Duodenal mucosa (tissue), 2 donors: ENCODE results near the gene RHOB.
"Not testable (repeated sequence)": the region's sequence is repeated elsewhere in the genome, so short reads cannot be mapped to it uniquely, and the experiment has no call there.

Source experiments
- H3K27ac ChIP-seq: one replicate; pipeline ENCODE4 v1.7.0; 2013; ENCODE audit warnings: low read depth, low read length
- H3K27me3 ChIP-seq, 2 donors: one replicate each; pipeline ENCODE4 v1.7.0; 2013; ENCODE audit warnings: low read length in 2 of 2, control low read depth in 1 of 2; ENCODE audit not compliant: insufficient read depth in 2 of 2, control insufficient read depth in 1 of 2
- H3K36me3 ChIP-seq, 2 donors: one replicate each; pipeline ENCODE4 v1.7.0; 2013; ENCODE audit warnings: low read length in 2 of 2, control low read depth in 1 of 2; ENCODE audit not compliant: insufficient read depth in 2 of 2, control insufficient read depth in 1 of 2
- H3K4me1 ChIP-seq, 2 donors: one replicate each; pipeline ENCODE4 v1.7.0; 2013; ENCODE audit warnings: low read length in 2 of 2, control low read depth in 1 of 2; ENCODE audit not compliant: insufficient read depth in 2 of 2, control insufficient read depth in 1 of 2
- H3K4me3 ChIP-seq, 2 donors: one replicate each; pipeline ENCODE4 v1.7.0; 2013; ENCODE audit warnings: low read length in 2 of 2, low read depth in 1 of 2
- H3K9ac ChIP-seq, 2 donors: one replicate each; pipeline ENCODE4 v1.7.0; 2013; ENCODE audit warnings: low read length in 2 of 2, low read depth in 1 of 2
- H3K9me3 ChIP-seq, 2 donors: one replicate each; pipeline ENCODE4 v1.7.0; 2013; ENCODE audit warnings: low read length in 2 of 2, control low read depth in 1 of 2; ENCODE audit not compliant: control insufficient read depth in 1 of 2

Gene RHOB

DNA sequence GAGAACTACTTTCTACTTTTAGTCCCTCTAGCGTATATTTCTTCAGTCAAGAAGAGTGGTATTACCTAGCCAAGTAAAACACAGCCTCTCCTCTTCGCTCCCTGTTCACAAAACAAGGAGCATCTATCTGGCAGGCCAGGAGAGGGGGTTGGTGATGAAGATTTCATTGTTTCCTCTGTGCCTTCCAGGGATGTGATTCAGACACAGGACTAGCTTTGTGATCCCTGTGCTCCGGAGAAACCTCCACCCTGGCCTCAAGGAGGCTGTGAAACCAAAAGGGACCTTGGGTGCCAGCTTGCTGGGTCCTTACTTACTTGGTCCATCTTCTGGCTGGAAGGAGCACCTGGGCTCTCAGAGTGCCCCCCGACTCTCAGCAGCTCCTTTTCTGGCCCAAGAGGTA, 5.7 kb downstream of the RHOB start:
- Histone ChIP-seq H3K4me3 (no peak overlapping the region), H3K27me3 (peaks cover 0 to 4% of the 10 kb centered on the region in 2 donors), H3K27ac (no peak overlapping the region), H3K36me3 (no peaks in the 10 kb centered on the region), H3K9ac (no peak overlapping the region), H3K9me3 (no peaks in the 10 kb centered on the region), H3K4me1 (peaks cover 12 to 19% of the 10 kb centered on the region in 2 donors)

DNA sequence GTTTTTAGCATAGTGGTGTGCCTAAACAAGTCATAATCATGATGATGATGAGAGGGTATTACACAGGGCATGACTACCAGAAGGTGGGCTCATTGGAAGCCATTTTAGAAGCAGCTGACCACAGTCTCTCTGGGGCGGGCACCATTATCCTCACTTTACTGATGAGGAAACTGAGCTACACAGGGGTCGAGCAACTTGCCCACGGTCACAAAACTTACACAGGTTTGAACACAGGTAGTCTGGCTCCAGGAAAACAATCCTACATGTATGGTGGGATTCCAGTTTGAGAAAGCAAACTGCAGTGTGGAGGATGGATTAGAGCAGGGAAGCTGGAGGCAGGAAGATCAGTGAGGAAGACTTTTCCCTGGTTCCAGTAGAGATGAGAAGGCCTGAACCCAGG, 6.2 kb downstream of the RHOB start:
- Histone ChIP-seq H3K9ac (no peak overlapping the region), H3K36me3 (no peaks in the 10 kb centered on the region), H3K4me3 (no peak overlapping the region), H3K4me1 (peaks cover 7 to 14% of the 10 kb centered on the region in 2 donors), H3K27me3 (no peaks in the 10 kb centered on the region), H3K27ac (no peak overlapping the region), H3K9me3 (no peaks in the 10 kb centered on the region)

DNA sequence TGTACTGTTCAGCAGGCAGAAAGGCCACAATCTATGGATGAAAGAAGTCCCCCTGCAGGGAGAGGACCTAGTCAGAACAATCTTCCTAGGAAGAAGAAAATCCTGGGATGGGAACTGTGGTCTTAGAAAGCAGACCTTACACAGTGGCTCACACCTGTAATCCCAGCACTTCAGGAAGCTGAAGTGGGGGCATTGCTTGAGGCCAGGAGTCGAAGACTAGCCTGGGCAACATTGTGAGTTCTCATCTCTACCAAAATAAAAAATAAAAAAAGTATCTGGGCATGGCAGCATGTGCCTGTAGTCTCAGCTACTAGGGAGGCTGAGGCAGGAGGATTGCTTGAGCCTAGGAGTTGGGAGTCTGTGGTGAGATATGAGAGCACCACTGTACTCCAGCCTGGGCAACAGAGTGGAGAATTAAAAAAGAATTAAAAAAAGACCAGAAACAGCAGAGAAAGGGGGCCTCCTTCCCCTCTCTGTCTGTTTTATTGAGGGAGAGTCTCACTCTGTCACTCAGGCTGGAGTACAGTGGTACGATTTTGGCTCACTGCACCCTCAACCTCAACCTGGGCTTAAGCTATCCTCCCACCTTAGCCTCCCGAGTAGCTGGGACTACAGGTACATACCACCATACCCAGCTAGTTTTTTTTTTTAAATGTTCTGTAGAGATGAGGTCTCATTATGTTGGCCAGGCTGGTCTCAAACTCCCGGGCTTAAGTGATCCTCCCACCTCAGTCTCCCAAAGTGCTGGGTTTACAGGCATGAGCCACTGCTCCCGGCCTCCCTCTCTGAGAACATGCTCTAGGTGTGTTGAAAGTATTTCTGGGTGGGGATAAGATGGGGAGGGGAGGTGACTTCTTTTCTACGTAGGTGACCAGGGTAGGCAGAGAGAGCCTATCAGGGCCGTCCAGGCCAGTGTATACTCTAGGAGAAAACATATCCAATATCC, 7.4 kb downstream of the RHOB start:
- no peaks in the 10 kb centered on the region for H3K27me3 ChIP-seq
- no peak overlapping the region for H3K9ac ChIP-seq
- no peak overlapping the region for H3K27ac ChIP-seq
- peaks cover 6 to 12% of the 10 kb centered on the region in 2 donors for H3K4me1 ChIP-seq
- H3K4me3 ChIP-seq = no peak overlapping the region
- no peaks in the 10 kb centered on the region for H3K9me3 ChIP-seq
- no peaks in the 10 kb centered on the region for H3K36me3 ChIP-seq

DNA sequence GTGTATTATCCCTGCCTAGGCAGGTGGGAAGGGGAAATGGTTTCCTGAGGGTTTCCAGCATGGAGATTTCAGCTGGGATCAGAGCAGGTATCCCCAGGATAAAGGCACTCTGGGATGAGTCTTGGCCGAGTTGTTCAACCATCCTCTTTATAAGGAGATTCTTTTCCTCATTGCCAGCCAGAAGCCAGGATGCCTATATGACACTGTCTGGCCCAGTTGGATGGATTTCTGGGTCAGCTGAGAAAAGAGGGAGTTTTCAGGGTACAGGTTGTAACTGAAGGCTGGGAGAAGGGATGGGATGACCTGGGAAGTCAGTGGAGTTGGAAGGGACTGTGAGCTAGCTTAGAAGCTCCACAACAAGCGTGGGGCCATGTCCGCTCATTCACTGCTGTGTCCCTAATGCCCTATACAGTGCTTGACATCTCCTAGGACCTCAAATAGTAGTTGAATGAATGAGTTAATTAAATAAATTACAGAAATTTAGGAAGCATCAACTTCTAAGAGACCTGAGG, 8.3 kb downstream of the RHOB start:
- Histone ChIP-seq H3K4me3 (no peak overlapping the region), H3K27me3 (no peaks in the 10 kb centered on the region), H3K36me3 (no peaks in the 10 kb centered on the region), H3K9me3 (no peaks in the 10 kb centered on the region), H3K27ac (no peak overlapping the region), H3K9ac (no peak overlapping the region), H3K4me1 (peaks cover 3% of the 10 kb centered on the region in 2 donors)

DNA sequence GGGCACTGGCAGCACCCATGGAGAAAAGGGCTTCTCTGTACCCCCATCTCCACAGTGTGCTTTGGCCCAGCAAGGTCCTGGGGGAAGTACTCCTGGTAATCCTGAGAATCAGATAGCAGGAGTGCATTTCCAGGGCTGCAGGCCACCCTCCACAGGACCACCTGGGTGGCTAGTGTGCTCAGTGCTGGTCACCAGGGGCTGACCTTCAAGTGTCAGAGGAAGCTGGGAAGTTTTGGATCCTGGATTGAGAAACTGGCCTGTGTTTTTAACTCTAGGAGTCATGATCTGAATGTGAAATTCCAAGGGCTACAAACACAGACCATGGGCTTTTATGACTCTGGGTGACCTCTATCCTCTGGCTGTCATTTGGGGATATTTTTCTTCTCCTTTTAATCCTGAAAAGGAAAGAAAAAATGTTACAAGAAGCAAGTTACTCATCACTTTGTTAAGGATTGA, 9.3 kb downstream of the RHOB start:
- Histone ChIP-seq H3K9me3 (no peaks in the 10 kb centered on the region), H3K4me1 (no peaks in the 10 kb centered on the region), H3K27ac (no peak overlapping the region), H3K9ac (no peak overlapping the region), H3K36me3 (no peaks in the 10 kb centered on the region), H3K27me3 (no peaks in the 10 kb centered on the region), H3K4me3 (no peak overlapping the region)

DNA sequence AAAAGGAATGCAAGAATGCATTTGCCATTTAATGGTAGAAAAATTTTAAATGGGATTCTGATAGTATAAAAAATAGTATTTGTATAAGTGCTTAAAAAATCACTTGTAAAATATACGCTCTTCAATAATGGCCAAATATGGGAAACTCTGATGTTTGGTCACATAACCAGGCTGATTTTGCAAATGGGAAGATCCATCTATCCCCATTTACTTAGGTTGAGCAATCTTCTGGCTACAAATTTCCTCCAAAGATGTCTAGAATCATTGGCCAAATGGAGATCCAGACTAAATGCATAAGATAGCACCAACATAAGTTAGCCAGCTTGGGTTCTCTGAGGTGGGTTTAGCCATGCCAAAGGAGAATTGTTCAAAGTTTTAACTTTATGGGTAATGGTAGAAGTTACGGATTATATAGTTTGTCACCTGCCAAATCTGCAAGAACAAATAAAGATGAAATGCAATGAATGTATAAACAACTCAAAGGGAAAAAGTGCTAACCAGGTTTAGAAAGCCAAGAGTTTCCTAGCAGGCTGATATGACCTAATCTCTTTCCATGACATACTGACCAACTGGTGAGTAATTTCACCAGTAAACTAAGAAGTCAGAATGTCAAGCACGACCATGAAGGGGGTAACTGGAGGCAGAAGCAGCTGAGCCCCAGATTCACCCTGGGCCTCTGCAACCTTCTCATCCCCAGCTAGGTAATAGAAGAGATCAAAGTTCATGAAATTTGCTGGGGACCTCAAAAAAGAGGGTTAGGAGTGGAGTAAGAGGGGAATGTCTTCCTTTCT, 10.0 kb downstream of the RHOB start:
- H3K9ac ChIP-seq = no peak overlapping the region
- H3K9me3 ChIP-seq = no peaks in the 10 kb centered on the region
- H3K4me3 ChIP-seq = no peak overlapping the region
- H3K27ac ChIP-seq = no peak overlapping the region
- no peaks in the 10 kb centered on the region for H3K27me3 ChIP-seq
- no peaks in the 10 kb centered on the region for H3K36me3 ChIP-seq
- H3K4me1 ChIP-seq = no peaks in the 10 kb centered on the region

DNA sequence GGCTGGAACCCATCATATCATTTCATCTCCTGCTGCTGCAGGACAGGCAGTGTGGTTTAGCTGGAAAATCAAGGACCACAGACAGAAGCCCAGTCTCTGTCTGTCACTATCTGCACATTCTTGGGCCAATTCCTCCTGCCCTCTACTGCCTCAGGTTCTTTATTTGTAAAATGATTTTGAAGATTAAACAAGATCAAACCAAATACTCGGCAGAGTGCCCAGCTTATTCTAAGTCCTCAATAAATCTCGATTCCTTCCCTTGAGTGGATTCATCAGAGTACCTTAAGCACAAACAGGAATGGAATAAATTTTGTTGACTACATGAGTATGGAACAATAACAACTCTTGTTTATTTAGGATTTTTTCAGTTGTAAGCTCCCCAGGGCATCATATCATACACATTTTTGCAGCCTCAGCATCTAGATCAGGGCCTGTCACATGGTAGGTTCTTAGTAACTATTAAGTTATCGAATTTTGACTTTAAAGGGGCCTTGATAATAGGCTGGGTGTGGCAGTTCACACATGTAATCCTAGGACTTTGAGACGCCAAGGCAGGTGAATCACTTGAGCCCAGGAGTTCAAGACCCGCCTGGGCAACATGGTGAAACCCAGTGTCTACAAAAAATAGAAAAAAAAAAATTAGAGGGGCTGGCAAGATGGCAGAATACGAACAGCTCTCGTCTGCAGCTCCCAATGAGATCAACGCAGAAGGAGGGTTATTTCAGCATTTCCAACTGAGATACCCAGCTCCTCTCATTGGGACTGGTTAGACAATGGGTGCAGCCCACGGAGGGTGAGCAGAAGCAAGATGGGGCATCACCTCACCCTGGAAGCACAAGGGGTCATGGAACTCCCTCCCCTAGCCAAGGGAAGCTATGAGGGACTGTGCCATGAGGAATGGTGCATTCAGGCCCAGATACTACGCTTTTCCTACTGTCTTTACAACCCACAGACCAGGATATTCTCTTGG, 11.1 kb downstream of the RHOB start:
- Histone ChIP-seq H3K4me3 (no peak overlapping the region), H3K27ac (no peak overlapping the region)

DNA sequence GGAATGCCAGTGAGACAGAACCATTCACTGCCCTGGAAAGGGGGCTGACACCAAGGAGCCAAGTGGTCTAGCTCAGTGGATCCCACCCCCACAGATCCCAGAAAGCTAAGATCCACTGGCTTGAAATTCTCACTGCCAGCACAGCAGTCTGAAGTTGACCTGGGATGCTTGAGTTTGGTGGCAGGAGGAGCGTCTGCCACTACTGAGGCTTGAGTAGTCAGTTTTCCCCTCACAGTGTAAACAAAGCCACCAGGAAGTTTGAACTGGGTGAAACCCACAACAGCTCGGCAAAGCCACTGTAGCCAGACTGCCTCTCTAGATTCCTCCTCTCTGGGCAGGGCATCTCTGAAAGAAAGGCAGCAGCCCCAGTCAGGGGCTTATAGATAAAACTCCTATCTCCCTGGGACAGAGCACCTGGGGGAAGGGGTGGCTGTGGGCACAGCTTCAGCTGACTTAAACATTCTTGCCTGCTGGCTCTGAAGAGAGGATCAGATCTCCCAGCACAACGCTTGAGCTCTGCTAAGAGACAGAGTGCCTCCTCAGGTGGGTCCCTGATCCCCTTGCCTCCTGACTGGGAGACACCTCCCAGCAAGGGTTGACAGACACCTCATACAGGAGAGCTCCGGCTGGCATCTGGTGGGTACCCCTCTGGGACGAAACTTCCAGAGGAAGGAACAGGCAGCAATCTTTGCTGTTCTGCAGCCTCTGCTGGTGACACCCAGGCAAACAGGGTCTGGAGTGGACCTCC, 12.0 kb downstream of the RHOB start:
- H3K9me3 ChIP-seq, H3K9ac ChIP-seq, H3K4me1 ChIP-seq, H3K4me3 ChIP-seq, H3K27ac ChIP-seq, H3K36me3 ChIP-seq, H3K27me3 ChIP-seq: not testable (repeated sequence)

More for the DNA sequence above, 11.1 kb downstream of the RHOB start:
- H3K9me3 ChIP-seq = no peaks in the 10 kb centered on the region
- no peaks in the 10 kb centered on the region for H3K4me1 ChIP-seq
- H3K9ac ChIP-seq = no peak overlapping the region
- no peaks in the 10 kb centered on the region for H3K36me3 ChIP-seq
- H3K27me3 ChIP-seq = no peaks in the 10 kb centered on the region

DNA sequence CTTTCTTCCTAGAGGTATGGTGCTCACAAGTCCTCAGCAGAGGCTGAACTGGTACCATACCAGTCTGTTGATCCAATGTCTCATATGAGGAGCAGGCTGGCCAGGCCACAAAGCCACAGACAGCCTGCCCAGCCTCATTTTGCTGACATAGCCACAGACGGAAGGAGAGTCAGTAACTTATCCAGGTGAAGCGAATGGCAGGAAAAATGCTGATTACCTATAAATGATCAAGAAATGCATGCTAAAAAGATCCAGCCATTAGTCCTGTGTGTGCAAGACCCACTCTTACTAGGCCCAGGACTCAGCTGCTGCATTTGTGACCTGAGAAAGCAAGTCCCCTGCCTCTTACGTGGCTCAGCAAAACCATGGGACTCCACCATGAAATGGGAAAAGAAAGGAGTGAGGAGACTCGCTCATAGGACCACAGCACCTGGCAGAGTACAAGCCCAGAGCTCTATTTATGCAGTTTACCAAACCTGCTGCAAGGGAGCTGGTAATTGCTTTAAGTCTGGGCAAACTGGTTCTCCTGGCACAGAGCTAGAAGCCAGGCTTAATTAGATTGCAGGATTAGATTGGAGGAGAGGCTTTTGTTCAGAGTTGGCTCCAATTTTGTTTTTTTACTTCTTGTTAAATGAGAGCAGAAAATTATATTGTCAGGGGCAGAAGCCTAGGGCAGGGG, 19.0 kb downstream of the RHOB start:
- Histone ChIP-seq H3K4me1 (no peaks in the 10 kb centered on the region), H3K27ac (no peak overlapping the region), H3K4me3 (no peak overlapping the region), H3K9me3 (no peaks in the 10 kb centered on the region), H3K36me3 (no peaks in the 10 kb centered on the region), H3K9ac (no peak overlapping the region), H3K27me3 (no peaks in the 10 kb centered on the region)
